IMR-90 (cell line): ENCODE measurements around the gene NCKIPSD. TPM values are rescaled to one million over a fixed set of nuclear protein-coding genes. Genes with fewer than 3 reads are reported as not detected.
A peak's percentile ranks its signal among the peaks of the same experiment; 100 is the strongest.

Experiments used
- ATAC-seq: fragments of 200-7000 bp; cut with Tn5 transposase; 2 replicates; pipeline ENCODE4 v1.9.1; 2020; ENCODE audit warnings: low read depth, mild to moderate bottlenecking, moderate library complexity
- BruUV-seq: library from RNA; stranded (reverse); fragments of 400-500 nt; replicated peaks from 2 replicates; lab custom pipeline; 2021; lab: Mats Ljungman, UMichigan
- CTCF ChIA-PET: fragments of 300-600 bp; formaldehyde crosslinking; extraction: SDS; loops from one replicate; lab custom pipeline; 2021; ENCODE audit warnings: antibody characterized with exemption; lab: Yijun Ruan, JAX
- POLR2A ChIA-PET: fragments of 300-600 bp; sonication (Branson Sonifier 250); formaldehyde crosslinking; loops from one replicate; lab custom pipeline; 2022; ENCODE audit warnings: antibody characterized with exemption; ENCODE audit not compliant: unreplicated experiment; lab: Charles Lee
- DNase-seq: peaks from one replicate; pipeline ENCODE4 v3.0.0; 2013
- H2AFZ ChIP-seq: replicated peaks from 2 replicates; pipeline ENCODE3; 2013; ENCODE audit warnings: low read length, mild to moderate bottlenecking; ENCODE audit not compliant: poor library complexity
- H2AK5ac ChIP-seq: 2 replicates; pipeline ENCODE4 v1.6.1; 2013; ENCODE audit warnings: low read depth, low read length, inconsistent platforms
- H2AK9ac ChIP-seq: replicated peaks from 2 replicates; pipeline ENCODE3; 2013; ENCODE audit warnings: mild to moderate bottlenecking, low read depth, low read length, moderate library complexity; ENCODE audit not compliant: poor library complexity
- H2BK120ac ChIP-seq: 2 replicates; pipeline ENCODE4 v1.6.1; 2013; ENCODE audit warnings: low read depth, low read length, inconsistent platforms
- H2BK15ac ChIP-seq: 3 replicates; pipeline ENCODE4 v1.6.1; 2013; ENCODE audit warnings: low read depth, low read length, inconsistent platforms
- H2BK20ac ChIP-seq: 2 replicates; pipeline ENCODE4 v1.6.1; 2013; ENCODE audit warnings: low read depth, mild to moderate bottlenecking, inconsistent platforms, low read length, moderate library complexity
- H2BK5ac ChIP-seq: 2 replicates; pipeline ENCODE4 v1.6.1; 2013; ENCODE audit warnings: mild to moderate bottlenecking, low read depth, low read length, inconsistent platforms; ENCODE audit not compliant: poor library complexity, severe bottlenecking
- H3K14ac ChIP-seq: replicated peaks from 2 replicates; pipeline ENCODE4 v1.6.1; 2013; ENCODE audit warnings: low read depth, low read length, inconsistent platforms
- H3K18ac ChIP-seq: 2 replicates; pipeline ENCODE4 v1.6.1; 2013; ENCODE audit warnings: low read depth, low read length, control low read depth
- H3K23ac ChIP-seq: 2 replicates; pipeline ENCODE4 v1.6.1; 2013; ENCODE audit warnings: low read depth, low read length, inconsistent platforms
- H3K27ac ChIP-seq: 2 replicates; pipeline ENCODE4 v1.5.1; 2013; ENCODE audit warnings: mild to moderate bottlenecking, control low read depth, low read length; ENCODE audit not compliant: insufficient read depth
- H3K27me3 ChIP-seq: 2 replicates; pipeline ENCODE4 v1.6.1; 2013; ENCODE audit warnings: low read length; ENCODE audit not compliant: control insufficient read depth, insufficient read depth
- H3K36me3 ChIP-seq: 2 replicates; pipeline ENCODE4 v1.6.1; 2013; ENCODE audit warnings: low read length, mixed read lengths; ENCODE audit not compliant: control insufficient read depth, insufficient read depth
- H3K4ac ChIP-seq: 2 replicates; pipeline ENCODE4 v1.6.1; 2013; ENCODE audit warnings: low read depth, low read length, inconsistent platforms
- H3K4me1 ChIP-seq: 2 replicates; pipeline ENCODE4 v1.6.1; 2013; ENCODE audit warnings: low read length, mixed read lengths; ENCODE audit not compliant: control insufficient read depth, insufficient read depth
- H3K4me2 ChIP-seq: 2 replicates; pipeline ENCODE4 v1.6.1; 2013; ENCODE audit warnings: low read depth, mild to moderate bottlenecking, control low read depth, low read length, moderate library complexity
- H3K4me3 ChIP-seq: 2 replicates; pipeline ENCODE4 v1.5.1; 2013; ENCODE audit warnings: low read depth, mild to moderate bottlenecking, control low read depth, low read length, moderate library complexity; ENCODE audit not compliant: insufficient read depth
- H3K56ac ChIP-seq: 2 replicates; pipeline ENCODE4 v1.6.1; 2013; ENCODE audit warnings: low read length, inconsistent platforms; ENCODE audit not compliant: insufficient read depth; ENCODE audit errors: extremely low read depth
- H3K79me1 ChIP-seq, 2 experiments: 2 replicates each; pipeline ENCODE4 v1.6.1; 2013; ENCODE audit warnings: low read length in 2 of 2, inconsistent platforms in 1 of 2, low read depth in 1 of 2
- H3K9ac ChIP-seq: 2 replicates; pipeline ENCODE4 v1.6.1; 2013; ENCODE audit warnings: low read depth, low read length, control low read depth
- H3K9me1 ChIP-seq: 2 replicates; pipeline ENCODE4 v1.6.1; 2013; ENCODE audit warnings: low read length, inconsistent platforms; ENCODE audit not compliant: insufficient read depth
- H3K9me3 ChIP-seq: 2 replicates; pipeline ENCODE4 v1.6.1; 2013; ENCODE audit warnings: low read length; ENCODE audit not compliant: control insufficient read depth, insufficient read depth
- H4K20me1 ChIP-seq: 2 replicates; pipeline ENCODE4 v1.6.1; 2013; ENCODE audit warnings: low read length, inconsistent platforms; ENCODE audit not compliant: insufficient read depth
- H4K5ac ChIP-seq: 2 replicates; pipeline ENCODE4 v1.6.1; 2013; ENCODE audit warnings: mild to moderate bottlenecking, low read depth, low read length, control low read depth
- H4K8ac ChIP-seq, 2 experiments: 2 replicates each; pipeline ENCODE4 v1.6.1; 2013; ENCODE audit warnings: low read depth in 2 of 2, low read length in 2 of 2, control low read depth in 1 of 2, inconsistent platforms in 1 of 2
- H4K91ac ChIP-seq: 2 replicates; pipeline ENCODE4 v1.6.1; 2013; ENCODE audit warnings: low read depth, low read length, inconsistent platforms; ENCODE audit not compliant: insufficient read depth
- BHLHE40 ChIP-seq: fragments of 150-350 bp; IDR thresholded peaks from 2 replicates; pipeline ENCODE4 v1.6.1; 2016; ENCODE audit warnings: mild to moderate bottlenecking, low read depth, low read length
- CEBPB ChIP-seq: IDR thresholded peaks from 2 replicates; pipeline ENCODE4 v1.6.1; 2012; ENCODE audit warnings: low read depth, low read length, improper control_type of control experiment
- CHD1 ChIP-seq: IDR thresholded peaks from 2 replicates; pipeline ENCODE4 v1.6.1; 2012; ENCODE audit warnings: low read depth, low read length, improper control_type of control experiment
- FOS ChIP-seq: fragments of 150-350 bp; IDR thresholded peaks from 2 replicates; pipeline ENCODE4 v1.6.1; 2016; ENCODE audit warnings: low read depth, low read length
- MAFK ChIP-seq: IDR thresholded peaks from 2 replicates; pipeline ENCODE4 v1.6.1; 2012; ENCODE audit warnings: low read depth, low read length, improper control_type of control experiment
- MXI1 ChIP-seq: IDR thresholded peaks from 2 replicates; pipeline ENCODE4 v1.6.1; 2012; ENCODE audit warnings: low read depth, mild to moderate bottlenecking, low read length, moderate library complexity, borderline replicate concordance
- NFE2L2 ChIP-seq: fragments of 150-350 bp; IDR thresholded peaks from 2 replicates; pipeline ENCODE4 v1.6.1; 2016; ENCODE audit warnings: low read depth, mild to moderate bottlenecking, low read length
- POLR2A ChIP-seq: IDR thresholded peaks from 2 replicates; pipeline ENCODE4 v1.6.1; 2012; ENCODE audit warnings: mild to moderate bottlenecking, low read depth, low read length
- RAD21 ChIP-seq: IDR thresholded peaks from 2 replicates; pipeline ENCODE4 v1.6.1; 2012; ENCODE audit warnings: low read length, improper control_type of control experiment
- RCOR1 ChIP-seq: IDR thresholded peaks from 2 replicates; pipeline ENCODE4 v1.6.1; 2012; ENCODE audit warnings: mild to moderate bottlenecking, low read length, improper control_type of control experiment; ENCODE audit not compliant: insufficient replicate concordance
- RFX5 ChIP-seq: IDR thresholded peaks from 2 replicates; pipeline ENCODE4 v1.8.0; 2012; ENCODE audit warnings: low read depth, mild to moderate bottlenecking, low read length, moderate library complexity
- SMC3 ChIP-seq: fragments of 150-350 bp; IDR thresholded peaks from 2 replicates; pipeline ENCODE4 v1.6.1; 2016; ENCODE audit warnings: low read depth, mild to moderate bottlenecking, antibody characterized with exemption, low read length, moderate library complexity
- WGBS, 2 experiments: methylation state at CpG; one replicate each; pipeline versions ENCODE4 v1.1.5 to v1.1.7; 2013; ENCODE audit warnings: missing lambda C conversion rate in 2 of 2; ENCODE audit not compliant: insufficient read length in 1 of 2; ENCODE audit errors: extremely low coverage in 2 of 2; 5-methylcytosine and 5-hydroxymethylcytosine counted together
- dilution Hi-C: fragments of 300-500 bp; cut with HindIII; formaldehyde crosslinking; loops from one replicate; pipeline ENCODE4 v1.14.3; 2018; ENCODE audit warnings: low sequenced_read_pairs; ENCODE audit not compliant: unreplicated experiment
- in situ Hi-C: fragments of 300-500 bp; cut with MboI; formaldehyde crosslinking; loops from 3 replicates; pipeline ENCODE4 v1.14.3; 2019; ENCODE audit warnings: low sequenced_read_pairs, inconsistent platforms, mixed read lengths
- intact Hi-C: fragments of 100-400 bp; cut with micrococcal nuclease; formaldehyde crosslinking; loops from 2 replicates; pipeline ENCODE4 v1.10.0; 2022
- polyA plus RNA-seq, 3 experiments: library from polyadenylated mRNA; depleted of rRNA; stranded (reverse); fragments of >200 nt; gene quantifications; 2 replicates each; pipeline ENCODE4 v1.2.3, GENCODE V29; 2012; ENCODE audit warnings: low replicate concordance in 1 of 3
- total RNA-seq: library from RNA; depleted of rRNA; stranded (reverse); fragments of >200 nt; gene quantifications from 2 replicates; pipeline ENCODE4 v1.2.3, GENCODE V29; 2012
- TF ChIP-seq, protein P1 (sequence below): fragments of 150-350 bp; IDR thresholded peaks from 2 replicates; pipeline ENCODE4 v1.6.1; 2016; ENCODE audit warnings: low read depth, mild to moderate bottlenecking, low read length, moderate library complexity, borderline replicate concordance
- TF ChIP-seq, protein P2 (sequence below): conservative IDR thresholded peaks from 2 replicates; pipeline ENCODE4 v1.5.1; 2012; ENCODE audit warnings: mild to moderate bottlenecking, low read depth, low read length, improper control_type of control experiment

The NCKIPSD gene
- total and polyA plus RNA-seq, 2 of the 4 experiments (the other 2 are of a cell fraction), result 21.0 to 38.3 TPM

DNA sequence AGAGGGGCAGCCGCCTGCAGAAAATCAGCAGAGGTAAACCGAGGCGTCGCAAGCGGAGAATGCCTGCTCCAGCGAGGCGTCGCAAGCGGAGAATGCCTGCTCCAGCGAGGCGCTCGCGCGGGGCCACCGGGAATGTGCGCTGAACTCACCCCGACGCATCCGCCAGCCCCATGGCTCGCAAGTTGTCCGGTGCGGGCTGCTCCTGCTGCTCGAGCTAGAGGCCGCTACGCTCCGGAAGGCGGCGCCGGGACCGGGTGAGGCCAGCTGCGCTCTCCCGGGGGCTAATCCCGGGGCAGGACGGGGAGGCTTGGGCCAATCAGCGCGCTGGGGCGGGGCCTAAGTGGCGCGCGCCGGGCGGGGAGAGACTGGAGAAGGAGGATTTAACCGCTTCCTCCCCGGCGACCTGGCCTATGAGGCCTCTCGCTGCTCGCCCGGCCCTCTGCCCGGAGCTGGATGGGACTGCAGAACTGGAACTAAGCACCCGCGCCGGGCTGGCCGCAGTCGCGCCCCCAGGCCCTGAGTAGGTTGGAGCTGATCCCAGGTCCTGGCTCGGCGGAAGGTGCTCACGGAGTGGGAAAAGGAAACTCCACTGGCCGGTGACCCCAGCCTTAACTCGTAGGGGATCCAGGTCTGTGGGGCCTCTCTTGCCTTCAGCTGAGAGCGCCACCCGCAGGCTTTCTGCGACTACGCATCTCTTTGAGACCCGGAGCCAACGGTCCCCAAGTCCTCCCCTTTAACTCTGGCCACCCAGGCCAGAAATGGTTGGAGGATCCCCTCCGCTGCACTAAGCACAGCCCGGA lies 50.3 kb downstream of the NCKIPSD start, which contains the start of gene SLC26A6:
Gene SLC26A6 (minus strand): TSS at position 240 of the 800 bp plus-strand sequence. CDS start 68 bp downstream, at position 172.
- 1% methylated on average over 38 of the region's 68 CpGs; no CpG with 5 or more reads in 1 of the 2 experiments for WGBS, 2 experiments
- peaks cover 18% of the 10 kb centered on the region for H3K4me1 ChIP-seq
- H2AK9ac ChIP-seq, result peak within 1 kb of the TSS; percentile 99
- H3K9ac ChIP-seq, result peak within 1 kb of the TSS; percentile 84
- intact Hi-C loops, result loop anchor here (1.0 to 10.0 kb wide), 8 partner anchors 17 to 191 kb away; partner anchors contain the start of genes ATRIP, CCDC51, NCKIPSD and PFKFB4
- H2BK5ac ChIP-seq, result peak within 1 kb of the TSS; percentile 71
- peak within 1 kb of the TSS; percentile 97 for H3K4me2 ChIP-seq
- ChIA-PET CTCF (interaction anchor here (0.5 to 2.2 kb wide), 12 partner anchors 13 to 79 kb away, joined by 3 to 6 read pairs (median 3); partner anchors contain the start of genes CELSR3, PFKFB4 and UCN2), POLR2A (no interaction called here)
- H2BK120ac ChIP-seq, result peak within 1 kb of the TSS; percentile 74
- in situ Hi-C loops, result no loop called here
- H2AK5ac ChIP-seq, result peak within 1 kb of the TSS; percentile 90
- peaks cover 42 to 64% of the 10 kb centered on the region in 2 experiments; a peak in 3 of 4 replicates for H3K79me1 ChIP-seq
- H4K20me1 ChIP-seq, result peaks cover 42% of the 10 kb centered on the region
- peak within 1 kb of the TSS; percentile 95; the same call in 1 of the 2 replicates for H3K23ac ChIP-seq
- peak within 1 kb of the TSS; percentile 71 to 82 for H4K8ac ChIP-seq
- peak within 1 kb of the TSS; percentile 100 for H2AFZ ChIP-seq
- DNase-seq (peak; percentile 93), ATAC-seq (peak; percentile 98)
- H3K4ac ChIP-seq, result peak within 1 kb of the TSS; percentile 82
- H3K9me1 ChIP-seq, result peaks cover 8% of the 10 kb centered on the region
- dilution Hi-C loops, result no loop called here
- H3K4me3 ChIP-seq, result peak within 1 kb of the TSS; percentile 83
- no TSS peak for BruUV-seq
- H3K27me3 ChIP-seq, result no peaks in the 10 kb centered on the region
- H3K14ac ChIP-seq, result peak within 1 kb of the TSS; percentile 97
- H4K91ac ChIP-seq, result peak within 1 kb of the TSS; percentile 90
- peak within 1 kb of the TSS; percentile 68 for H3K56ac ChIP-seq
- H3K36me3 ChIP-seq, result peaks cover 37% of the 10 kb centered on the region
- no peak within 1 kb of the TSS for H2BK20ac ChIP-seq
- peak within 1 kb of the TSS; percentile 46 for H4K5ac ChIP-seq
- H3K9me3 ChIP-seq, result no peaks in the 10 kb centered on the region
- H2BK15ac ChIP-seq, result peak within 1 kb of the TSS; percentile 47; the same call in 2 of the 3 replicates
- peak within 1 kb of the TSS; percentile 44 for H3K18ac ChIP-seq
- H3K27ac ChIP-seq, result peak within 1 kb of the TSS; percentile 79
- TF ChIP-seq BHLHE40 (no peak), NFE2L2 (no peak), MAFK (no peak), POLR2A (no peak; the same call in 1 of the 2 replicates), FOS (no peak), RCOR1 (no peak), SMC3 (peak; percentile 27), RAD21 (peak; percentile 46), RFX5 (no peak), CHD1 (no peak; the same call in 1 of the 2 replicates), MXI1 (peak; percentile 64; the same call in 1 of the 2 replicates), CEBPB (no peak)
- TF ChIP-seq, protein P1, sequence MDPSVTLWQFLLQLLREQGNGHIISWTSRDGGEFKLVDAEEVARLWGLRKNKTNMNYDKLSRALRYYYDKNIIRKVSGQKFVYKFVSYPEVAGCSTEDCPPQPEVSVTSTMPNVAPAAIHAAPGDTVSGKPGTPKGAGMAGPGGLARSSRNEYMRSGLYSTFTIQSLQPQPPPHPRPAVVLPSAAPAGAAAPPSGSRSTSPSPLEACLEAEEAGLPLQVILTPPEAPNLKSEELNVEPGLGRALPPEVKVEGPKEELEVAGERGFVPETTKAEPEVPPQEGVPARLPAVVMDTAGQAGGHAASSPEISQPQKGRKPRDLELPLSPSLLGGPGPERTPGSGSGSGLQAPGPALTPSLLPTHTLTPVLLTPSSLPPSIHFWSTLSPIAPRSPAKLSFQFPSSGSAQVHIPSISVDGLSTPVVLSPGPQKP, result no peak
- TF ChIP-seq, protein P2, sequence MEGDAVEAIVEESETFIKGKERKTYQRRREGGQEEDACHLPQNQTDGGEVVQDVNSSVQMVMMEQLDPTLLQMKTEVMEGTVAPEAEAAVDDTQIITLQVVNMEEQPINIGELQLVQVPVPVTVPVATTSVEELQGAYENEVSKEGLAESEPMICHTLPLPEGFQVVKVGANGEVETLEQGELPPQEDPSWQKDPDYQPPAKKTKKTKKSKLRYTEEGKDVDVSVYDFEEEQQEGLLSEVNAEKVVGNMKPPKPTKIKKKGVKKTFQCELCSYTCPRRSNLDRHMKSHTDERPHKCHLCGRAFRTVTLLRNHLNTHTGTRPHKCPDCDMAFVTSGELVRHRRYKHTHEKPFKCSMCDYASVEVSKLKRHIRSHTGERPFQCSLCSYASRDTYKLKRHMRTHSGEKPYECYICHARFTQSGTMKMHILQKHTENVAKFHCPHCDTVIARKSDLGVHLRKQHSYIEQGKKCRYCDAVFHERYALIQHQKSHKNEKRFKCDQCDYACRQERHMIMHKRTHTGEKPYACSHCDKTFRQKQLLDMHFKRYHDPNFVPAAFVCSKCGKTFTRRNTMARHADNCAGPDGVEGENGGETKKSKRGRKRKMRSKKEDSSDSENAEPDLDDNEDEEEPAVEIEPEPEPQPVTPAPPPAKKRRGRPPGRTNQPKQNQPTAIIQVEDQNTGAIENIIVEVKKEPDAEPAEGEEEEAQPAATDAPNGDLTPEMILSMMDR, result peak; percentile 64
